GM12878 (cell line): Measurements from ENCODE around the gene TMEM72.

Experiments used
- DPF2 ChIP-seq: fragments of 450-650 bp; IDR thresholded peaks from 2 replicates; pipeline ENCODE4 v1.6.1; 2017; ENCODE audit warnings: mild to moderate bottlenecking
- FOS ChIP-seq: IDR thresholded peaks from 3 replicates; pipeline ENCODE4 v1.6.1; 2011; ENCODE audit warnings: borderline replicate concordance; ENCODE audit not compliant: insufficient read length; ENCODE audit errors: extremely low read depth
- POLR2A ChIP-seq: IDR thresholded peaks from 2 replicates; pipeline ENCODE4 v1.6.1; 2011; ENCODE audit warnings: low read depth, mild to moderate bottlenecking, low read length
- TAF1 ChIP-seq: IDR thresholded peaks from 2 replicates; pipeline ENCODE4 v1.6.1; 2011; ENCODE audit warnings: mild to moderate bottlenecking, low read depth, low read length, borderline replicate concordance
- TF ChIP-seq, protein P1 (sequence below), 3 experiments: IDR thresholded peaks in 2 of 3; conservative IDR thresholded peaks in 1 of 3; 2 replicates each; pipeline ENCODE4 v1.5.1; 2011; ENCODE audit warnings: low read depth in 3 of 3, low read length in 3 of 3, mild to moderate bottlenecking in 3 of 3, control low read depth in 2 of 3, moderate library complexity in 2 of 3, inconsistent platforms in 1 of 3, mixed read lengths in 1 of 3; ENCODE audit not compliant: control insufficient read depth in 2 of 3, insufficient read depth in 1 of 3; ENCODE audit errors: extremely low read depth in 1 of 3
- TF ChIP-seq, protein P2 (sequence below): fragments of 450-650 bp; IDR thresholded peaks from 2 replicates; pipeline ENCODE4 v1.6.1; 2017; ENCODE audit warnings: mild to moderate bottlenecking, moderate library complexity
- TF ChIP-seq, protein P3 (sequence below): fragments of 450-650 bp; IDR thresholded peaks from 2 replicates; pipeline ENCODE4 v1.6.1; 2017; ENCODE audit warnings: mild to moderate bottlenecking
- TF ChIP-seq, protein P4 (sequence below): fragments of 450-650 bp; IDR thresholded peaks from 2 replicates; pipeline ENCODE4 v1.6.1; 2016; ENCODE audit warnings: mild to moderate bottlenecking

DNA sequence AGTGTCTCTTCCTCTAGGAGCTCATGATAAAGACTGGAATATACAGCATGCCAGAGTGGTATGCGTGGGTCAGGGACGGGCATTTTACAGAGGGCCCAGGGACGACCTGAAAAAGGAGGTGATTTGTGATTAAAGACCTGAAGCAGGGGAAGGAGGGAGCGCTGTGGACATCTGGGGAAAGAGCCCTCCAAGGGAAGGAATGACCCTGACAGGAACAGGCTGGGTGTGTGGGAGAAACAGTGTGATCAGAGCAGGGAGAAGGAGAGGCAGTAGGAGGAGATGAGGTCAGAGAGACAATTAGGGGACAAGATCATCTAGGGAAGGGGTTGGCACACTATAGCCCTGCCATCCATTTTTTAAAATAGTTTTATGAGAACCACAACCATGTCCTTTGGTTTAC lies 45.1 kb downstream of the TMEM72 start:
- TF ChIP-seq DPF2 (no peak), POLR2A (no peak), FOS (no peak), TAF1 (no peak)
- TF ChIP-seq, protein P1, sequence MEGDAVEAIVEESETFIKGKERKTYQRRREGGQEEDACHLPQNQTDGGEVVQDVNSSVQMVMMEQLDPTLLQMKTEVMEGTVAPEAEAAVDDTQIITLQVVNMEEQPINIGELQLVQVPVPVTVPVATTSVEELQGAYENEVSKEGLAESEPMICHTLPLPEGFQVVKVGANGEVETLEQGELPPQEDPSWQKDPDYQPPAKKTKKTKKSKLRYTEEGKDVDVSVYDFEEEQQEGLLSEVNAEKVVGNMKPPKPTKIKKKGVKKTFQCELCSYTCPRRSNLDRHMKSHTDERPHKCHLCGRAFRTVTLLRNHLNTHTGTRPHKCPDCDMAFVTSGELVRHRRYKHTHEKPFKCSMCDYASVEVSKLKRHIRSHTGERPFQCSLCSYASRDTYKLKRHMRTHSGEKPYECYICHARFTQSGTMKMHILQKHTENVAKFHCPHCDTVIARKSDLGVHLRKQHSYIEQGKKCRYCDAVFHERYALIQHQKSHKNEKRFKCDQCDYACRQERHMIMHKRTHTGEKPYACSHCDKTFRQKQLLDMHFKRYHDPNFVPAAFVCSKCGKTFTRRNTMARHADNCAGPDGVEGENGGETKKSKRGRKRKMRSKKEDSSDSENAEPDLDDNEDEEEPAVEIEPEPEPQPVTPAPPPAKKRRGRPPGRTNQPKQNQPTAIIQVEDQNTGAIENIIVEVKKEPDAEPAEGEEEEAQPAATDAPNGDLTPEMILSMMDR (IDR thresholded peaks at IDR 0.05 in 2 of 3, conservative IDR thresholded peaks at IDR 0.05 in 1 of 3; ENCODE audit: control insufficient read depth in 2 of 3, extremely low read depth in 1 of 3, insufficient read depth in 1 of 3, low read depth in 3 of 3, low read length in 3 of 3): no peak
- TF ChIP-seq, protein P2, sequence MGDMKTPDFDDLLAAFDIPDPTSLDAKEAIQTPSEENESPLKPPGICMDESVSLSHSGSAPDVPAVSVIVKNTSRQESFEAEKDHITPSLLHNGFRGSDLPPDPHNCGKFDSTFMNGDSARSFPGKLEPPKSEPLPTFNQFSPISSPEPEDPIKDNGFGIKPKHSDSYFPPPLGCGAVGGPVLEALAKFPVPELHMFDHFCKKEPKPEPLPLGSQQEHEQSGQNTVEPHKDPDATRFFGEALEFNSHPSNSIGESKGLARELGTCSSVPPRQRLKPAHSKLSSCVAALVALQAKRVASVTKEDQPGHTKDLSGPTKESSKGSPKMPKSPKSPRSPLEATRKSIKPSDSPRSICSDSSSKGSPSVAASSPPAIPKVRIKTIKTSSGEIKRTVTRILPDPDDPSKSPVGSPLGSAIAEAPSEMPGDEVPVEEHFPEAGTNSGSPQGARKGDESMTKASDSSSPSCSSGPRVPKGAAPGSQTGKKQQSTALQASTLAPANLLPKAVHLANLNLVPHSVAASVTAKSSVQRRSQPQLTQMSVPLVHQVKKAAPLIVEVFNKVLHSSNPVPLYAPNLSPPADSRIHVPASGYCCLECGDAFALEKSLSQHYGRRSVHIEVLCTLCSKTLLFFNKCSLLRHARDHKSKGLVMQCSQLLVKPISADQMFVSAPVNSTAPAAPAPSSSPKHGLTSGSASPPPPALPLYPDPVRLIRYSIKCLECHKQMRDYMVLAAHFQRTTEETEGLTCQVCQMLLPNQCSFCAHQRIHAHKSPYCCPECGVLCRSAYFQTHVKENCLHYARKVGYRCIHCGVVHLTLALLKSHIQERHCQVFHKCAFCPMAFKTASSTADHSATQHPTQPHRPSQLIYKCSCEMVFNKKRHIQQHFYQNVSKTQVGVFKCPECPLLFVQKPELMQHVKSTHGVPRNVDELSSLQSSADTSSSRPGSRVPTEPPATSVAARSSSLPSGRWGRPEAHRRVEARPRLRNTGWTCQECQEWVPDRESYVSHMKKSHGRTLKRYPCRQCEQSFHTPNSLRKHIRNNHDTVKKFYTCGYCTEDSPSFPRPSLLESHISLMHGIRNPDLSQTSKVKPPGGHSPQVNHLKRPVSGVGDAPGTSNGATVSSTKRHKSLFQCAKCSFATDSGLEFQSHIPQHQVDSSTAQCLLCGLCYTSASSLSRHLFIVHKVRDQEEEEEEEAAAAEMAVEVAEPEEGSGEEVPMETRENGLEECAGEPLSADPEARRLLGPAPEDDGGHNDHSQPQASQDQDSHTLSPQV: no peak
- TF ChIP-seq, protein P3, sequence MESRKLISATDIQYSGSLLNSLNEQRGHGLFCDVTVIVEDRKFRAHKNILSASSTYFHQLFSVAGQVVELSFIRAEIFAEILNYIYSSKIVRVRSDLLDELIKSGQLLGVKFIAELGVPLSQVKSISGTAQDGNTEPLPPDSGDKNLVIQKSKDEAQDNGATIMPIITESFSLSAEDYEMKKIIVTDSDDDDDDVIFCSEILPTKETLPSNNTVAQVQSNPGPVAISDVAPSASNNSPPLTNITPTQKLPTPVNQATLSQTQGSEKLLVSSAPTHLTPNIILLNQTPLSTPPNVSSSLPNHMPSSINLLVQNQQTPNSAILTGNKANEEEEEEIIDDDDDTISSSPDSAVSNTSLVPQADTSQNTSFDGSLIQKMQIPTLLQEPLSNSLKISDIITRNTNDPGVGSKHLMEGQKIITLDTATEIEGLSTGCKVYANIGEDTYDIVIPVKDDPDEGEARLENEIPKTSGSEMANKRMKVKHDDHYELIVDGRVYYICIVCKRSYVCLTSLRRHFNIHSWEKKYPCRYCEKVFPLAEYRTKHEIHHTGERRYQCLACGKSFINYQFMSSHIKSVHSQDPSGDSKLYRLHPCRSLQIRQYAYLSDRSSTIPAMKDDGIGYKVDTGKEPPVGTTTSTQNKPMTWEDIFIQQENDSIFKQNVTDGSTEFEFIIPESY: no peak
- TF ChIP-seq, protein P4, sequence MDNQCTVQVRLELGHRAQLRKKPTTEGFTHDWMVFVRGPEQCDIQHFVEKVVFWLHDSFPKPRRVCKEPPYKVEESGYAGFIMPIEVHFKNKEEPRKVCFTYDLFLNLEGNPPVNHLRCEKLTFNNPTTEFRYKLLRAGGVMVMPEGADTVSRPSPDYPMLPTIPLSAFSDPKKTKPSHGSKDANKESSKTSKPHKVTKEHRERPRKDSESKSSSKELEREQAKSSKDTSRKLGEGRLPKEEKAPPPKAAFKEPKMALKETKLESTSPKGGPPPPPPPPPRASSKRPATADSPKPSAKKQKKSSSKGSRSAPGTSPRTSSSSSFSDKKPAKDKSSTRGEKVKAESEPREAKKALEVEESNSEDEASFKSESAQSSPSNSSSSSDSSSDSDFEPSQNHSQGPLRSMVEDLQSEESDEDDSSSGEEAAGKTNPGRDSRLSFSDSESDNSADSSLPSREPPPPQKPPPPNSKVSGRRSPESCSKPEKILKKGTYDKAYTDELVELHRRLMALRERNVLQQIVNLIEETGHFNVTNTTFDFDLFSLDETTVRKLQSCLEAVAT: no peak
